NCI-H1436 treated with DMSO at 0.1 percent for 48 hours (cell line): ENCODE data around the gene DNAJC5G.

Experiments used
- DNase-seq: peaks from one replicate; lab custom pipeline; 2025; lab: John Stamatoyannopoulos, UW

The DNAJC5G gene, protein sequence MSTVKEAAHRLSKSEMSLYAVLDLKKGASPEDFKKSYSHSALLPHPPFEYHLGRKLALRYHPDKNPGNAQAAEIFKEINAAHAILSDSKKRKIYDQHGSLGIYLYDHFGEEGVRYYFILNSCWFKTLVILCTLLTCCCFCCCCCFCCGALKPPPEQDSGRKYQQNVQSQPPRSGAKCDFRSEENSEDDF

GRCh38 chr2:27275211-27276150 lies at the start of gene DNAJC5G:
Gene DNAJC5G (plus strand): TSS chr2:27275433. CDS start chr2:27276729, 1,296 bp downstream.
- DNase-seq = no peak

- no peak for DNase-seq
Measured at GRCh38 chr2:27225526-27225925, 49.7 kb upstream of the DNAJC5G start.

GRCh38 chr2:27227501-27227900 lies 47.7 kb upstream of the DNAJC5G start:
- no peak for DNase-seq

GRCh38 chr2:27231921-27232320 lies 43.3 kb upstream of the DNAJC5G start:
- no peak for DNase-seq

- no peak for DNase-seq
Measured at GRCh38 chr2:27233341-27233740, 41.9 kb upstream of the DNAJC5G start.

DNA sequence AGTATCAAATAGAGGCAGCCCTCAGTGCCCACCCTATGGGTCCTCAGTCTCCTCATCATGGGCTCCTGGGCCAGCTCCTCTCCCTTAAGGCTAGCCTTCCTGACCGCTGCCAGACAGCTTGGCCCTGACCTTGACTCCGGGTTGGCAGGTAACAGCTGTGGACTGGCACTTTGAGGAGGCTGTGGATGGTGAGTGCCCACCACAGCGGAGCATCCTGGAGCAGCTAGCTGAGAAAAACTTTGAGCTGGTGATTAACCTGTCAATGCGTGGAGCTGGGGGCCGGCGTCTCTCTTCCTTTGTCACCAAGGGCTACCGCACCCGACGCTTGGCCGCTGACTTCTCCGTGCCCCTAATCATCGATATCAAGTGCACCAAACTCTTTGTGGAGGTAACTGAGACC lies 39.1 kb upstream of the DNAJC5G start:
- DNase-seq = no peak

GRCh38 chr2:27236626-27237025 lies 38.6 kb upstream of the DNAJC5G start:
- DNase-seq = no peak

DNA sequence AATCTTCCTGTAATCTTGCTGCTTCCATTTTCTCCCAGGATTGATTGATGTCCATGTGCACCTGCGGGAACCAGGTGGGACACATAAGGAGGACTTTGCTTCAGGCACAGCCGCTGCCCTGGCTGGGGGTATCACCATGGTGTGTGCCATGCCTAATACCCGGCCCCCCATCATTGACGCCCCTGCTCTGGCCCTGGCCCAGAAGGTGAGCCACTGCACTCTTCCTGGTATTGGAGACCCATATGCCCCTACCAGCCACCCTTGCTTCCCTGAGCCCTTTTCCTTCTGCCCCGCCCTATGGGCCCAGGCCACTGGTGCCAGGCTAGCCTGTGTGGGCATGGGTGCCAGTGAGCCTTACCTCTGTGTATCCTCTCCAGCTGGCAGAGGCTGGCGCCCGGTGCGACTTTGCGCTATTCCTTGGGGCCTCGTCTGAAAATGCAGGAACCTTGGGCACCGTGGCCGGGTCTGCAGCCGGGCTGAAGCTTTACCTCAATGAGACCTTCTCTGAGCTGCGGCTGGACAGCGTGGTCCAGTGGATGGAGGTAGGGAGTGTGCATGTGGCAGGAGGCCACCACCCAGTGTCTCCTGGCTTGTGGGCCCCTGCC lies 37.8 kb upstream of the DNAJC5G start:
- DNase-seq = no peak

DNA sequence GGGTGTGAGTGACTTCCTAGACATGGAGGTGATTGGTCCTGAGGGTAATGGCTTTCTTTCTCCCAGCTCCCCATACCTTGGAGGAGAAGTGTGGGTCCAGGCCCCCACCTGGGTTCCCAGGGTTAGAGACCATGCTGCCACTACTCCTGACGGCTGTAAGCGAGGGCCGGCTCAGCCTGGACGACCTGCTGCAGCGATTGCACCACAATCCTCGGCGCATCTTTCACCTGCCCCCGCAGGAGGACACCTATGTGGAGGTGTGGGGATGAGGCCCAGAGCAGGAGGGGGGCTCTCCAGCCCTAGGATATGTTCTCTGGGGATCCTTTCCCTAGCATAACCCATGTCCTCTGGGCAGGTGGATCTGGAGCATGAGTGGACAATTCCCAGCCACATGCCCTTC lies 36.3 kb upstream of the DNAJC5G start:
- DNase-seq = no peak

- no peak for DNase-seq
Measured at GRCh38 chr2:27240406-27240805, 34.8 kb upstream of the DNAJC5G start.

GRCh38 chr2:27241761-27242613 lies 33.2 kb upstream of the DNAJC5G start:
- DNase-seq = no peak

- DNase-seq = no peak
Measured at GRCh38 chr2:27242614-27242951, 32.6 kb upstream of the DNAJC5G start.

DNA sequence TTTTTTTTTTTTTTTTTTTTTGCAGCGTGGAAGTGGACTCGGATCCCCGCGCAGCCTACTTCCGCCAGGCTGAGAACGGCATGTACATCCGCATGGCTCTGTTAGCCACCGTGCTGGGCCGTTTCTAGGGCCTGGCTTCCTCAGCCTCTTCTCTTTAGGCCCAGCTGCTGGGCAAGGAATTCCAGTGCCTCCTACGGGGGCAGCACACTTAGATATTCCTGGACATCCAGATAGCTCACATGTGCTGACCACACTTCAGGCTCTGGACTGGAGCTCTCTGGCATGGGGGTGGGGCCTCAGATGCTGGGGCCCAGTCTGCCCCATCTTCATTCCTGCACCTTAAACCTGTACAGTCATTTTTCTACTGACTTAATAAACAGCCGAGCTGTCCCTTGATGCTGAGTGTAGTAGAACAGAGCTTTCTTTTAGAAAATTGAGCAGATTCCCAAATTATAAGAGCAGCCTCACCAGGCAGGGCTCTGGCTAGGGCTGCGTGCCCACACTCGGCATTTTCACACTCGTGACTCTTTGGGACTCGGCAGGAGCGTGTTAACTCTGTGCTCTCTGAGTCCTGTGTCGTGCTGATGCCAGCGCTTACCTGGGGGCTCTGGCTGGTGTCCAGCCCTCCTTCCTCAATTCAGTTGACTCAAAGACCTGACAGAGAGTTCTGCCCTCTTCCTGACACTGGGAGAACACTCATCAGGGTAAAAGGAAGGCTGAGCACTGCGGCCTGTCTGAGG lies 31.7 kb upstream of the DNAJC5G start:
- no peak for DNase-seq

DNA sequence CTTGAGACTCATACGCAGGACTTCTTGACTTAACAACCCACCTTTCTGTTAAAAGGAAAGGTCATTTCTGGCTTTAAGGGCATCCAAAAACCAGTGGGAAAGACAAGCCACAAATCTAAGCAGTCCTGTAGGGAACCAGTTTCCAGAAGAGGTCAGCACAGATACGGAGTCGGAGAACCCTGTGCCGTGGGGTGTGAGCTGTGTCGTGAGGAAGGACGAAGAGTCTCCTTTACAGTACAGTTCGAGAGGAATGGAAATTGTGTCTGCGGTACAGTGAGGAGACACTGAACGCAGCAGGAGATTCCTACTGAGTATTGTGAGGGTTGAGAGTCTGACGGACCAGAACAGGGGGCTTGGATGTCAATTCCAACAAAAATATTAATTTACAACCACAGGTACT lies 30.1 kb upstream of the DNAJC5G start:
- DNase-seq = no peak

DNA sequence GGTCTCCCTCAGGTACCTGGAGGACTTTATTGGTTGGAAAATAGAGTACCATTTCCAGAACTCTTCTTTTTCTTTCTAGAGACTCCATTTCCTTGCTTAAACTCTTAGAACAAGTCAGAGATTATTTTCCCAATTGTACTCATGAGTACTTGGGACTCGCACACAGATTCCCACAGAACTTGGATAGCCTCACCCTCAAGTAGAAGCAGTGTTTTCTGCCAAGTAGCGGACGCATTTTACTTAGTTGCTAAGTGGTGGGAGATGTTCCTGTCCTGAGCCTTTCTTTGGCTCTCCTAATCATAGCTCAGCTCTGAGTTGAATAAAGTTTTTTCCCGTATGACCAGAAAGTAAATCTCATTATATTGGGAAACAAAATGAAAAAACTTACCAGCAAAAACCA lies 29.6 kb upstream of the DNAJC5G start:
- DNase-seq = no peak

DNA sequence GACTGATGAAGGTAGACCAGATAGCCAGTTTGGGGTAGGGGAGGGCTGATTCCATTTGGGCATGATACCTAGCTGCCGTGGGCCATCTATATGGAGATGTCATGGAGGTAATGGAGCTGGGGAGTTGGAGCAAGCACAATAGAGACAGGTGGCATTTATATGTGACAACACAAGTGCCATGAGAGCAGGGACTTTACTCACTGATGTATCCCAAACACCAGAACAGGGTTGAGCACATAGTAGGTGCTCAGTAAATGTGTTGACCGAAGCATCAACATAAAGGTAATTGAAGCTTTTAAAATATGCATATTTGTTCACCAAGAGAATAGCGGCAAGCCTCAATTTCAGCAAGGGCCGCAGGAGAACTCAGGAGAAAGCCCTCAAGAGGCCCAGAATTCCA lies 27.3 kb upstream of the DNAJC5G start:
- no peak for DNase-seq

- DNase-seq = no peak
Measured at GRCh38 chr2:27249159-27249890, 25.9 kb upstream of the DNAJC5G start.

DNA sequence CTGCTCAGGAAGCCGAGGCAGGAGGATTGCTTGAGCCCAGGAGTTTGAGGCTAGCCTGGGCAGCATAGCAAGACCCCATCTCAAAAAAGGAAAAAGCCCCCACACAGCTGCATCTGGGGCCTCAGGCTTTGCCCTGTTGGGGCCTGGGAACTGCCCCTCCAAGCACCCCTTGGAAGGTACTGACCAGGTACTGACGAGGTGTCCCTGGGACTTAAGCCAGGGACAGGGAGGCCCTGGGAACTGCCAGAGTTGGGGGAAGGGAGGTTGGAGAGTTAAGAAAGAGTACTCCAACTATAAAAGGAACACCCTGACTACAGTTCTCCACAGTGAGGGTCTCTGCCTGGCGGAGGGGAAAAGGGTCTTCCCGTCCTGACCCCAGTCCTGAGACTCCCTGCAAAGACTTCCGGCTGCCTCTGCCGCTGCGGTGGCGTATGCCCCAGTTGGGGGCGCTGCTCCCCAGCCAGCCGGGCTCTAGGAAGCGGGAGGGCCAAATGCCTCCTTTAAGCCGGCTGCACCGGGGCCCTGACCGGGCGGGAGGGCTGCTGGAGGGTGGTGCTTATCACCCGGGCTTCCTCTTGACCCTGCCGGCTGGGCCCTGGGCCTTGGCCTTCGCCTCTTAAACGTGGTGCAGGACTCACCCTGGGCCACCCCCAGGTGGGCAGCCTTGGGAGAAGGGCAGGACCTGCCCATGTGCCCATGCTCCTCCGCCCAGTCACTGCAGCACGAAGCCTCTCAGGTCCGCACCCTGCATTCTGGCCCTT lies 25.2 kb upstream of the DNAJC5G start:
- DNase-seq = no peak

DNA sequence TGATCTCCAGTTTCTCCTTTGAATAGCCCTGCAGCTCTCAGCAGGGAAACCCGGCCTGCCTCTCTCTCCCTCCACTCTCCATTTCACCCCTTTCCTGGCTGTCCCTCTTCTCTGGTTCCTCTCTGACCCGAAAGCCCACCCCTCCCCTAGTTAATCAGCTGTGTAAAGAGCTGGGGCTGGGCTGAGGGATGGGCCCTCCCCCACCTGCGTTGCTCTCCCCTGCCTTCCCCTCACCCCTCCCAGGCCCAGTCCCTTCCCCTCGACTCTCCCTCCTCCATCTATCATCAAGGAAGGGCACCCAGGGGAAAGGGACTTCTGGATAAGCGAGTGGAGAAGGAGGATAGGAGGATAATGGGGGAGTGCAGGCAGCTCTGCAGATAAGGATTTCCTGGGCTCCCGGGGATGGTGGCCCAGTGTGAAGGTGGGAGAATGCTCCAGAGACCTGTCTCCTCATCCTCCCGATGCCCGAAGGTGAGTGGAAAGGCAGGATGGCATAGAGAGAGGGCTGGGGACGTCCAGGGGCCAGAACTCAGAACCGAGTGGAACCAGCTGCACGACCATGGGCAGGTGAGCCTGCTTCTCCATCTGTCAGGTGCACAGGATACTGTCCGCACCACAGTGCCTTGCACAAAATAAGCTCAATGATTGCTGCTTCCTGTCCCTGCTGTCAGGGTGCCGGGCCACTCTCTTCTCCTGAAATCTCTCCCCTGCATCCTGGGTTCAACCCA lies 24.4 kb upstream of the DNAJC5G start:
- DNase-seq = no peak
